NCI-H2227 (cell line): ENCODE results near the gene CRIM1.

Experiments
- DNase-seq: peaks from one replicate; lab custom pipeline; 2025; ENCODE audit not compliant: unreplicated experiment; lab: John Stamatoyannopoulos, UW

Gene CRIM1

GRCh38 chr2:36547906-36548305 lies 192.3 kb downstream of the CRIM1 start:
- DNase-seq = no peak

- DNase-seq = no peak
Observed at GRCh38 chr2:36549165-36549574, 193.6 kb downstream of the CRIM1 start.

- DNase-seq = no peak
Observed at GRCh38 chr2:36550006-36550405, 194.4 kb downstream of the CRIM1 start.

GRCh38 chr2:36553683-36554082 lies 198.1 kb downstream of the CRIM1 start:
- DNase-seq = no peak

GRCh38 chr2:36554531-36554930 lies 199.0 kb downstream of the CRIM1 start:
- no peak for DNase-seq

GRCh38 chr2:36555789-36556188 lies 200.2 kb downstream of the CRIM1 start:
- DNase-seq = no peak

GRCh38 chr2:36556842-36557241 lies 201.3 kb downstream of the CRIM1 start:
- DNase-seq = no peak

- DNase-seq = no peak
Observed at GRCh38 chr2:36559221-36559942, 203.8 kb downstream of the CRIM1 start.

- no peak for DNase-seq
Observed at GRCh38 chr2:36560726-36561125, 205.1 kb downstream of the CRIM1 start.

GRCh38 chr2:36561237-36561944 lies 205.8 kb downstream of the CRIM1 start:
- DNase-seq = no peak

GRCh38 chr2:36562240-36562639 lies 206.7 kb downstream of the CRIM1 start:
- no peak for DNase-seq

- no peak for DNase-seq
Observed at GRCh38 chr2:36562973-36563532, 207.5 kb downstream of the CRIM1 start.

- no peak for DNase-seq
Observed at GRCh38 chr2:36564377-36564930, 208.9 kb downstream of the CRIM1 start.

GRCh38 chr2:36565712-36566111 lies 210.1 kb downstream of the CRIM1 start:
- DNase-seq = no peak

GRCh38 chr2:36566887-36567286 lies 211.3 kb downstream of the CRIM1 start:
- DNase-seq = no peak

GRCh38 chr2:36567711-36568408 lies 212.3 kb downstream of the CRIM1 start:
- DNase-seq = no peak

GRCh38 chr2:36568516-36569246 lies 213.1 kb downstream of the CRIM1 start:
- no peak for DNase-seq

- no peak for DNase-seq
Observed at GRCh38 chr2:36569267-36569856, 213.8 kb downstream of the CRIM1 start.

GRCh38 chr2:36570416-36570815 lies 214.8 kb downstream of the CRIM1 start:
- no peak for DNase-seq

GRCh38 chr2:36572054-36572718 lies 216.6 kb downstream of the CRIM1 start:
- no peak for DNase-seq
